T follicular helper cell (primary cell): ENCODE results near the gene DCLK1.

Experiments
- DNase-seq: peaks from one replicate; pipeline ENCODE4 v3.0.0-alpha.2; 2020; ENCODE audit warnings: low read depth

The DCLK1 gene

GRCh38 chr13:36038785-36039555 is 92.2 kb downstream of the DCLK1 start:
- no peak for DNase-seq

- DNase-seq: no peak
Measured at GRCh38 chr13:36033035-36033434, 98.1 kb downstream of the DCLK1 start.

GRCh38 chr13:36031490-36031889 is 99.7 kb downstream of the DCLK1 start:
- DNase-seq: no peak

GRCh38 chr13:36030670-36031331 is 100.4 kb downstream of the DCLK1 start:
- DNase-seq: no peak

- DNase-seq: no peak
Measured at GRCh38 chr13:36029166-36029565, 102.0 kb downstream of the DCLK1 start.

GRCh38 chr13:36028359-36029025 is 102.7 kb downstream of the DCLK1 start:
- no peak for DNase-seq

- no peak for DNase-seq
Measured at GRCh38 chr13:36026531-36026930, 104.7 kb downstream of the DCLK1 start.

GRCh38 chr13:36014763-36015162 is 116.4 kb downstream of the DCLK1 start:
- DNase-seq: no peak

GRCh38 chr13:36006894-36007675 is 124.1 kb downstream of the DCLK1 start:
- no peak for DNase-seq

- DNase-seq: no peak
Measured at GRCh38 chr13:36006347-36006746, 124.8 kb downstream of the DCLK1 start.

GRCh38 chr13:36001561-36001960 is 129.6 kb downstream of the DCLK1 start:
- DNase-seq: no peak

GRCh38 chr13:36000028-36000427 is 131.2 kb downstream of the DCLK1 start:
- DNase-seq: no peak

GRCh38 chr13:35996360-35996759 is 134.8 kb downstream of the DCLK1 start:
- DNase-seq: no peak

GRCh38 chr13:35995136-35995535 is 136.0 kb downstream of the DCLK1 start:
- DNase-seq: no peak

- DNase-seq: no peak
Measured at GRCh38 chr13:35994131-35994966, 136.8 kb downstream of the DCLK1 start.

GRCh38 chr13:35993686-35994085 is 137.5 kb downstream of the DCLK1 start:
- no peak for DNase-seq

GRCh38 chr13:35992964-35993363 is 138.2 kb downstream of the DCLK1 start:
- no peak for DNase-seq

GRCh38 chr13:35990196-35990595 is 141.0 kb downstream of the DCLK1 start:
- no peak for DNase-seq

GRCh38 chr13:35988648-35989081 is 142.5 kb downstream of the DCLK1 start:
- DNase-seq: no peak

GRCh38 chr13:35987572-35988513 is 143.3 kb downstream of the DCLK1 start:
- DNase-seq: no peak
